ENCODE results near the gene NFIB.

The NFIB gene

DNA sequence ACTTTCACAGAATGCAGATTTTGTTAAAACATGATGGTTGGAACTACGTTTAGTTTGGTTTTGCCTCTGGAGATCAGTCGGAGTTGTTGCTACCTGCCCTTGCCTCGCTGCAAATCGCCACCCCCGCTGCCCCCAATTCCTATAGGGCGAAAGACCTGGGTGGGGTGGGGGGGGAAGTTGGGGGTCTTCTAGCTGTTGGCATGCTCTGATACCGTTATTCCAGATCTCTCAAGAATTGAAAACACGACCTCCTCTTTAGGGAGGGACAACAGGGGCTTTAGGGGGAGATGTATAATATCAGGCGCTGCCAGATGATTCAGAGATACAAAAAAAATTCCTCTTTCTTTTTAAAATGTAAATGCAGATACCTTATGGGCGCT is 36.4 kb upstream of the NFIB start:
- Histone ChIP-seq H3K4me3 (replicated peaks; ENCODE audit: low read depth, low read length) (no peak overlapping the region), H3K27me3 (replicated peaks; ENCODE audit: control insufficient read depth, insufficient read depth, low read length) (peaks cover 7% of the 10 kb centered on the region; the same call in 1 of the 2 replicates), H3K36me3 (ENCODE audit: control insufficient read depth, insufficient read depth, low read length) (no peaks in the 10 kb centered on the region)
- no peak for DNase-seq (ENCODE audit: extremely low read depth, insufficient read length)
- TF ChIP-seq, protein P1, sequence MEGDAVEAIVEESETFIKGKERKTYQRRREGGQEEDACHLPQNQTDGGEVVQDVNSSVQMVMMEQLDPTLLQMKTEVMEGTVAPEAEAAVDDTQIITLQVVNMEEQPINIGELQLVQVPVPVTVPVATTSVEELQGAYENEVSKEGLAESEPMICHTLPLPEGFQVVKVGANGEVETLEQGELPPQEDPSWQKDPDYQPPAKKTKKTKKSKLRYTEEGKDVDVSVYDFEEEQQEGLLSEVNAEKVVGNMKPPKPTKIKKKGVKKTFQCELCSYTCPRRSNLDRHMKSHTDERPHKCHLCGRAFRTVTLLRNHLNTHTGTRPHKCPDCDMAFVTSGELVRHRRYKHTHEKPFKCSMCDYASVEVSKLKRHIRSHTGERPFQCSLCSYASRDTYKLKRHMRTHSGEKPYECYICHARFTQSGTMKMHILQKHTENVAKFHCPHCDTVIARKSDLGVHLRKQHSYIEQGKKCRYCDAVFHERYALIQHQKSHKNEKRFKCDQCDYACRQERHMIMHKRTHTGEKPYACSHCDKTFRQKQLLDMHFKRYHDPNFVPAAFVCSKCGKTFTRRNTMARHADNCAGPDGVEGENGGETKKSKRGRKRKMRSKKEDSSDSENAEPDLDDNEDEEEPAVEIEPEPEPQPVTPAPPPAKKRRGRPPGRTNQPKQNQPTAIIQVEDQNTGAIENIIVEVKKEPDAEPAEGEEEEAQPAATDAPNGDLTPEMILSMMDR (IDR thresholded peaks at IDR 0.05; ENCODE audit: insufficient read depth, low read length, poor library complexity, severe bottlenecking) = no peak

DNA sequence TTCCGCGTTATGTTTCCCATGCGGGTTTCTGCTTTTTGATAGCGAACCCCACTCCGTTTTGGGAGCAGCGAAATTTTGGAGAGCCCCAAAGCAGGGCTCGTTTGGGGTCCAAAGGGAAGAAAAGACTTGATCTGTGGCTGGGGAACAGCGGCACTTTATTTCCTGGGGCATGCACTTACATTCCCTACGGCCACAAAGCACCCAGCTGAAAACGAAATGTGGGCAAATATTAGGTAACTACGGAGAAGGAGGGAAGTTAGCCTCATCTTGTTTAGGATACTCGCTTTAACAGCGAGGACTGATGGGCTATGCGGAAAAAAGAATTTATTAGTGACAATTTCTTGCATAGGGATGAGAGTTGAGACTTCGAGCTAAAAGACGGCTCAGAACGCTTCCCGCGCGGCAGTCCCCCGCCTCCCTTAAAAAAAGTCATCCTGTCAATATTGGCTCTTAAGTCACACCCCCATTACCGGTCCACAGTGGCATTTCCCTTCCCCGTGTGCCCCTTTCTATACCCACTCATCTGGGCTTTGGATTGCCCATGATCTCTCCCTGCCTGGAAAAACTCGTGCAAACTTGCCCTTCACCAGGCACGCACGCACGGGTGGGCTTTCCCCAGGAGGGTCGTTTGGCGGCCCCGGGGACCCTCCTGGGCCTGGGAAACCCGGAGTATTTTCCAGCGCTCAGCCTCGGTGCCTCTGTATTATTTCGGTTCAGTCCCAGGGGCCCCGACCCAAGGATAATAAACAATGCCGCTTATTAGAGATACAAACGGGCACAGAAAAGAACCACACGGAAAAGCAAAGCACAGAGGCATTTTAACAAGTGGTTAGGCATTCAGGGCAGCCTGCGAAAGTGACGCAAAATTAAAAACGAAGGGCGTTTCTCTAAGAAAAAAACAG is 35.8 kb upstream of the NFIB start:
- H3K36me3 ChIP-seq (ENCODE audit: control insufficient read depth, insufficient read depth, low read length) = no peaks in the 10 kb centered on the region
- H3K4me3 ChIP-seq (replicated peaks; ENCODE audit: low read depth, low read length) = no peak overlapping the region
- peaks cover 5% of the 10 kb centered on the region for H3K27me3 ChIP-seq (replicated peaks; ENCODE audit: control insufficient read depth, insufficient read depth, low read length)
- DNase-seq (ENCODE audit: extremely low read depth, insufficient read length) = no peak
- TF ChIP-seq, protein P1 (IDR thresholded peaks at IDR 0.05; ENCODE audit: insufficient read depth, low read length, poor library complexity, severe bottlenecking) = no peak

DNA sequence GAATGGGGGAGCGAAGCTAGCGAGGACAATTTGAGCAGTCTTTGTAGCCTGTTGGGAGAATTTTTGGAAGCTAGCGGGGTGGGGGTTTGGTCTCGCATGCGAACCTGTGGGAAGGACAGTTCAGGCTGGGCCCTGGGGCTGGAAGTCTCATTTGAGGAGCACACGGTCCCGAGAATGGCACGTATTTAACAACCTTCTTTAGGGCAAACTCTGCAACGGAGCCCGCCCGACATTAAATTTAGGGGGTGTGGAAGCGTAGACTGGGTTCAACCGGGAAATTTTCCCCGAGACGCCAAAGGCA is 35.2 kb upstream of the NFIB start:
- TF ChIP-seq, protein P1 (IDR thresholded peaks at IDR 0.05; ENCODE audit: insufficient read depth, low read length, poor library complexity, severe bottlenecking) = no peak
- H3K36me3 ChIP-seq (ENCODE audit: control insufficient read depth, insufficient read depth, low read length) = no peaks in the 10 kb centered on the region
- H3K4me3 ChIP-seq (replicated peaks; ENCODE audit: low read depth, low read length) = no peak overlapping the region
- DNase-seq (ENCODE audit: extremely low read depth, insufficient read length) = no peak
- peaks cover 5% of the 10 kb centered on the region for H3K27me3 ChIP-seq (replicated peaks; ENCODE audit: control insufficient read depth, insufficient read depth, low read length)

DNA sequence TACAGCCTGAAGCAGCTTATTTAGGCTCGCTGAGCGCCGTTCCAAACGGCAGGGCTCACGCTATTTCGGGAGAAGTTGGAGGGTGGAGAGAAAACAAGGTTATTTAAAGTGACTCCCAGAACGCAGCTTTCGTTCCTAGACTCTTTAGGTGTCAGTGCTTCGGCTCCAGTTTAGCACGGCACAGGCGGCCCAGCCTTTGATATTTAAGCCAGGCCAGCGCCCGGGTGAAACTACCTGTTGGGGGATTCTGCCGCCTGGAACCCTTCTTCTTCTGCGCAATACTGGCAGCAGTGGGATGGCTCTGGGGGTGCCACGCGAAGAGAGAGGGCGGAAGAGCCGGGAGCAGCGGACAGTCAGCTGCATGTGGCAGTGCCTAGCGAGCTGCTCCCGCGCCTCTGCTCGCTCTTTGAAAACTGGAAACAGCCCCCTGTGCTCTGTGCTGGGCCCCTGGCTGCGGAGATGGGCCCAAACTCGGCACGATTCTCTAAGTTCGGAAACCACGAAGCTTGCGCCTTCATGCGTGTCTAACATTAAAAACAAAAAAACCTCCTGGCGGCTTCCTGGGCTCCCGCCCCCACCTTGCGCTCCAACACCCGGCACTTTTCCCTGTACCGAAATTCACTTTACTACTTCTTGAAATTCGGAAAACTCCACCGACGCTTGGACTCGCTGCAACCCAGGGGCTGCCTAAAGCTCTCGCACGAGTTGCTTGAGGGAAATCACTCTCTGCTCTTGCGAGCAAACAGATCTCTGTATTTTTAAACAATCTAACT is 34.6 kb upstream of the NFIB start:
- TF ChIP-seq, protein P1 (IDR thresholded peaks at IDR 0.05; ENCODE audit: insufficient read depth, low read length, poor library complexity, severe bottlenecking) = no peak
- no peak for DNase-seq (ENCODE audit: extremely low read depth, insufficient read length)
- Histone ChIP-seq H3K36me3 (ENCODE audit: control insufficient read depth, insufficient read depth, low read length) (no peaks in the 10 kb centered on the region), H3K4me3 (replicated peaks; ENCODE audit: low read depth, low read length) (no peak overlapping the region), H3K27me3 (replicated peaks; ENCODE audit: control insufficient read depth, insufficient read depth, low read length) (peaks cover 5% of the 10 kb centered on the region)

DNA sequence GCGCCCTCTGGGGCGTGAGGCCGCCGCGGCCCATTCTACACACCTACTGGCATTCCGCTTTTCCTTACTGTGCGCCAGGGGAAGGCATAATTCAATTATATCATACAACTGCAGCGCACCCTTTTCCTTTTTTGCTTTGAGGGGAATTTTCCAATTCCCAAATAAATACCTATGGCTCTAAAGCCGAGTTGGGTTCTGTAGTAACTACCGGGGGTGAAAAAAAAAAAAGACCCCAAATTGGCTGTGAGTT is 34.1 kb upstream of the NFIB start:
- DNase-seq (ENCODE audit: extremely low read depth, insufficient read length) = no peak
- Histone ChIP-seq H3K4me3 (replicated peaks; ENCODE audit: low read depth, low read length) (no peak overlapping the region), H3K27me3 (replicated peaks; ENCODE audit: control insufficient read depth, insufficient read depth, low read length) (peaks cover 5% of the 10 kb centered on the region), H3K36me3 (ENCODE audit: control insufficient read depth, insufficient read depth, low read length) (no peaks in the 10 kb centered on the region)
- TF ChIP-seq, protein P1 (IDR thresholded peaks at IDR 0.05; ENCODE audit: insufficient read depth, low read length, poor library complexity, severe bottlenecking) = no peak
